Measurements from ENCODE around the gene RSPH10B.
"Not testable (repeated sequence)": the region's sequence is repeated elsewhere in the genome, so short reads cannot be mapped to it uniquely, and the experiment has no call there.

DNA sequence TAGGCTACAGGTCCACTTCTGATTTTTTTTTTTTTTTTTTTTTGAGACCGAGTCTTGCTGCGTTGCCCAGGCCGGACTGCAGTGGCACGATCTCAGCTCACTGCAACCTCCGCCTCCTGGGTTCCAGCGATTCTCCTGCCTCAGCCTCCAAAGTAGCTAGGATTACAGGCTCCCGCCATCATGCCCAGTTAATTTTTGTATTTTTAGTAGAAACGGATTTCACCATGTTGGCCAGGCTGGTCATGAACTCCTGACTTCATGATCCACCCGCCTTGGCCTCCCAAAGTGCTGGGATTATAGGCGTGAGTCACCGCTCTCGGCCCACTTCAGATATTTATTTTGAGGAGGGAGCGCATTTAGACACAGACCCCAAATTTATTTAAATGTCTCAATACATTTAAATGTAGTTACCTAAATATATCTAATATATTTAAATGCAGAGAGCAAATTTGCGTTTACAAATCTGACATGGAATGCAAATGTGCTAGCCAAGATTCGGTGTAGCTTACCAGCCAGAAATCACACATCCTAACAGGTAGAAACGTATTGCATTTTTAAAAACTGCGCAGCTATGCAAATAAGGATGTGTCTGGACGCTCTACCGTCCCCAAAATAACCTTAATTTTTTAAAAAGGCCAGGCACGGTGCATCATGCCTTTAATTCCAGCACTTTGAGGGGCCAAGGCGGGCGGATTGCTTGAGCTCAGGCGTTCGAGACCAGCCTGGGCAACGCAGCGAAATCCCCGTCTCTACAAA lies 37.5 kb upstream of the RSPH10B start:
- TF ChIP-seq ZNF274 (IDR thresholded peaks at IDR 0.05; ENCODE audit: low read depth, low read length); SUZ12 (IDR thresholded peaks at IDR 0.05; ENCODE audit: extremely low read depth, insufficient read depth, insufficient read length); YY1 (IDR thresholded peaks at IDR 0.05; ENCODE audit: insufficient read depth, insufficient read length): not testable (repeated sequence)
